WTC11 (cell line): ENCODE measurements around the gene OR51B2. TPM values are rescaled to one million over a fixed set of nuclear protein-coding genes. Genes with fewer than 3 reads are reported as not detected.

Experiments used
- ATAC-seq: fragments of 200-7000 bp; cut with Tn5 transposase; 2 replicates; pipeline ENCODE4 v1.10.0; 2021; ENCODE audit warnings: mild to moderate bottlenecking, moderate library complexity
- CTCF ChIA-PET: fragments of 300-600 bp; sonication (Branson Sonifier 250); formaldehyde crosslinking; loops from one replicate; lab custom pipeline; 2021; ENCODE audit warnings: antibody characterized with exemption; lab: Charles Lee
- POLR2A ChIA-PET: fragments of 350-600 bp; sonication (Branson Sonifier 250); formaldehyde crosslinking; loops from one replicate; lab custom pipeline; 2021; ENCODE audit warnings: antibody characterized with exemption; lab: Charles Lee
- DNase-seq: peaks from one replicate; pipeline ENCODE4 v3.0.0; 2021; ENCODE audit warnings: low spot score
- H3K27ac Mint-ChIP-seq: 2 replicates; pipeline ENCODE4 v1.8.0; 2021; ENCODE audit warnings: mixed read lengths
- H3K27me3 Mint-ChIP-seq: 2 replicates; pipeline ENCODE4 v1.8.0; 2021; ENCODE audit warnings: low read depth, mild to moderate bottlenecking, moderate library complexity, mixed read lengths
- H3K36me3 Mint-ChIP-seq: 2 replicates; pipeline ENCODE4 v1.8.0; 2021; ENCODE audit warnings: mixed read lengths
- H3K4me1 Mint-ChIP-seq: 2 replicates; pipeline ENCODE4 v1.8.0; 2022; ENCODE audit warnings: mixed read lengths
- H3K4me3 Mint-ChIP-seq: 2 replicates; pipeline ENCODE4 v1.8.0; 2021; ENCODE audit warnings: mild to moderate bottlenecking, moderate library complexity, mixed read lengths
- H3K9me3 Mint-ChIP-seq: 2 replicates; pipeline ENCODE4 v1.8.0; 2021; ENCODE audit warnings: mixed read lengths
- ATF1 ChIP-seq: sonication (generic); formaldehyde crosslinking; IDR thresholded peaks from 2 replicates; pipeline ENCODE4 v1.8.1; 2023; ENCODE audit warnings: mild to moderate bottlenecking, moderate library complexity, missing genetic modification reagents
- CREB1 ChIP-seq: sonication (generic); formaldehyde crosslinking; IDR thresholded peaks from 2 replicates; pipeline ENCODE4 v1.8.0; 2023; ENCODE audit warnings: mild to moderate bottlenecking, missing genetic modification reagents
- FOXK1 ChIP-seq: sonication (generic); formaldehyde crosslinking; IDR thresholded peaks from 2 replicates; pipeline ENCODE4 v1.8.0; 2022; ENCODE audit warnings: mild to moderate bottlenecking, moderate library complexity, missing genetic modification reagents
- FOXP1 ChIP-seq: sonication (generic); formaldehyde crosslinking; IDR thresholded peaks from 2 replicates; pipeline ENCODE4 v1.8.0; 2022; ENCODE audit warnings: missing genetic modification reagents, mild to moderate bottlenecking, moderate library complexity, borderline replicate concordance
- IRF2 ChIP-seq: sonication (generic); formaldehyde crosslinking; IDR thresholded peaks from 2 replicates; pipeline ENCODE4 v1.8.0; 2022; ENCODE audit warnings: low read depth, missing genetic modification reagents, borderline replicate concordance
- PRRX2 ChIP-seq: fragments of 250-450 bp; sonication (Bioruptor Pico); IDR thresholded peaks from 2 replicates; pipeline ENCODE4 v1.8.0; 2021; ENCODE audit warnings: mild to moderate bottlenecking
- TP53 ChIP-seq: sonication (generic); formaldehyde crosslinking; IDR thresholded peaks from 2 replicates; pipeline ENCODE4 v1.8.1; 2023; ENCODE audit warnings: mild to moderate bottlenecking, missing genetic modification reagents
- ZBTB21 ChIP-seq: sonication (generic); formaldehyde crosslinking; IDR thresholded peaks from 2 replicates; pipeline ENCODE4 v1.8.1; 2023; ENCODE audit warnings: mild to moderate bottlenecking, missing genetic modification reagents, borderline replicate concordance
- ZNF317 ChIP-seq: sonication (generic); formaldehyde crosslinking; IDR thresholded peaks from 2 replicates; pipeline ENCODE4 v1.8.1; 2023; ENCODE audit warnings: low read depth, mild to moderate bottlenecking, moderate library complexity, missing genetic modification reagents, borderline replicate concordance
- ZNF416 ChIP-seq: fragments of 250-450 bp; sonication (Bioruptor Pico); IDR thresholded peaks from 2 replicates; pipeline ENCODE4 v1.9.0; 2021; ENCODE audit warnings: mild to moderate bottlenecking, inconsistent platforms
- total RNA-seq: library from RNA; stranded (reverse); gene quantifications from 3 replicates; pipeline ENCODE4 v1.2.3, GENCODE V29; 2021
- TF ChIP-seq, protein P1 (sequence below): fragments of 250-450 bp; sonication (Bioruptor Pico); IDR thresholded peaks from 2 replicates; pipeline ENCODE4 v2.1.2; 2022; ENCODE audit warnings: mild to moderate bottlenecking, moderate library complexity
- TF ChIP-seq, protein P2 (sequence below): sonication (generic); formaldehyde crosslinking; conservative IDR thresholded peaks from 2 replicates; pipeline ENCODE4 v1.8.1; 2023; ENCODE audit warnings: mild to moderate bottlenecking, low read depth, missing genetic modification reagents, moderate library complexity
- TF ChIP-seq, protein P3 (sequence below): sonication (generic); formaldehyde crosslinking; IDR thresholded peaks from 2 replicates; pipeline ENCODE4 v1.8.0; 2022; ENCODE audit warnings: mild to moderate bottlenecking, missing genetic modification reagents
- TF ChIP-seq, protein P4 (sequence below): sonication (generic); formaldehyde crosslinking; IDR thresholded peaks from 2 replicates; pipeline ENCODE4 v1.8.0; 2023; ENCODE audit warnings: missing genetic modification reagents
- TF ChIP-seq, protein P5 (sequence below): sonication (generic); formaldehyde crosslinking; IDR thresholded peaks from 2 replicates; pipeline ENCODE4 v1.8.0; 2022; ENCODE audit warnings: missing genetic modification reagents
- TF ChIP-seq, protein P6 (sequence below): sonication (generic); formaldehyde crosslinking; conservative IDR thresholded peaks from 2 replicates; pipeline ENCODE4 v1.8.1; 2022; ENCODE audit warnings: mild to moderate bottlenecking, missing genetic modification reagents

The OR51B2 gene
- total RNA-seq, 1 experiment from 2014 or later, result not detected

DNA sequence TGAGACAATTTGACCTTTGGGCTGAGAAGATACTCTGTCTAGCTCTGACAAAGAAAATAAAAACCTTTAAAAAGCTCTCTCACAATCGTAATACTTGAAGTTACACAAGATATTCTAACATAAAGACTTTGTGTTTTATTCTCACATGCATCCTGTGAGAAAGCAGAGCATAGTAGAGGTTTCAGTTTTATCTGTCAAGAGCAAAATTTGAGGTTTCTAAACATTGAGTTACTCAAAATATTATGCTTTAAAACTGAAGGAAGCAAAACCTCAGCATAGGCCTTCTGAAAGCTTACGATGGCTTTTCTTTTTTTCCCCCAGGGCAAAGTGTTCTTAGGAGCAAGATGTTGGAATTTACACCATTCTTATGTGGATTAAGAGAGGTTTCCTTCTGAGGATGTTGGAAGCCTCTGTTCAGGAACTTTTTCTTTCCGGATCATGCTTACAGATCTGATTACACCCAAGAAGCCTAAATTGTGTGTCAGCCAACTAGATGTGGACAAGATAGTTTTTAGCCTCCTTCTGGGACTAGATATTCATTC is 44.5 kb upstream of the OR51B2 start (continued):
- no peak for TF ChIP-seq PRRX2 (CRISPR knock-in tag)
- TF ChIP-seq TP53 (CRISPR knock-in tag), result no peak
- no peak for TF ChIP-seq CREB1
- TF ChIP-seq ZNF416, result no peak

DNA sequence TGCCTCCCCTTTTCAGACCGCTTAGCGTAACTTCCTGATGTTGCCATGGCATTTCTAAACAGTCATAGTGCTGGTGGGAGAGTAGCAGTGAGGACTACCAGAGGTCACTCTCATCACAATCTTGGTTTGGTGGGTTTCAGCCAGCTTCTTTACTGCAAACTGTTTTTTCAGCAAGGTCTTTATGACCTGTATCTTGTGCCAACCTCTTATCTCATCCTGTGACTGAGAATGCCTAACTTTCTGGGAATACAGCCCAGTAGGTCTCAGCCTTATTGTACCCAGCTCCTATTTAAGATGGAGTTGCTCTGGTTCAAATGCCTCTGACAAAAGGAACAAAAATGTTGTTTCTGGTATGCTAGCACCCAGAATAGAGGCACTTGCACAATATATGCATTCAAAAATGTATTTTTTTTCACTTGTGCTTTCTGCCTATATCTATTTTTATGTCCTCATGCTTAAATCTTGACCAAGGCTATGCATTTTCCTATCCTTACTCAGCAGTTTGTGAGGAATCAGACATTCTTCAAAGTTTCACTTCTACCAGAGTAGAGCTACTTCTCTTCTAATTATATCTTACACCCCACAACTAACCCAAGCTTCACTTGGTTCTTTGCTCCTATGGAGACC is 43.5 kb upstream of the OR51B2 start:
- DNase-seq, result no peak
- CTCF ChIA-PET, result interaction anchor here (0.6 kb wide), 1 partner anchor 214 kb away, joined by 3 read pairs; no protein-coding TSS in a partner anchor
- peaks cover under 1% of the 10 kb centered on the region for H3K9me3 Mint-ChIP-seq
- TF ChIP-seq ZBTB21 (CRISPR knock-in tag), result no peak
- TF ChIP-seq, protein P1, sequence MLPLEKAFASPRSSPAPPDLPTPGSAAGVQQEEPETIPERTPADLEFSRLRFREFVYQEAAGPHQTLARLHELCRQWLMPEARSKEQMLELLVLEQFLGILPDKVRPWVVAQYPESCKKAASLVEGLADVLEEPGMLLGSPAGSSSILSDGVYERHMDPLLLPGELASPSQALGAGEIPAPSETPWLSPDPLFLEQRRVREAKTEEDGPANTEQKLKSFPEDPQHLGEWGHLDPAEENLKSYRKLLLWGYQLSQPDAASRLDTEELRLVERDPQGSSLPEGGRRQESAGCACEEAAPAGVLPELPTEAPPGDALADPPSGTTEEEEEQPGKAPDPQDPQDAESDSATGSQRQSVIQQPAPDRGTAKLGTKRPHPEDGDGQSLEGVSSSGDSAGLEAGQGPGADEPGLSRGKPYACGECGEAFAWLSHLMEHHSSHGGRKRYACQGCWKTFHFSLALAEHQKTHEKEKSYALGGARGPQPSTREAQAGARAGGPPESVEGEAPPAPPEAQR (CRISPR knock-in tag), result no peak
- TF ChIP-seq ZNF416, result no peak
- TF ChIP-seq, protein P2, sequence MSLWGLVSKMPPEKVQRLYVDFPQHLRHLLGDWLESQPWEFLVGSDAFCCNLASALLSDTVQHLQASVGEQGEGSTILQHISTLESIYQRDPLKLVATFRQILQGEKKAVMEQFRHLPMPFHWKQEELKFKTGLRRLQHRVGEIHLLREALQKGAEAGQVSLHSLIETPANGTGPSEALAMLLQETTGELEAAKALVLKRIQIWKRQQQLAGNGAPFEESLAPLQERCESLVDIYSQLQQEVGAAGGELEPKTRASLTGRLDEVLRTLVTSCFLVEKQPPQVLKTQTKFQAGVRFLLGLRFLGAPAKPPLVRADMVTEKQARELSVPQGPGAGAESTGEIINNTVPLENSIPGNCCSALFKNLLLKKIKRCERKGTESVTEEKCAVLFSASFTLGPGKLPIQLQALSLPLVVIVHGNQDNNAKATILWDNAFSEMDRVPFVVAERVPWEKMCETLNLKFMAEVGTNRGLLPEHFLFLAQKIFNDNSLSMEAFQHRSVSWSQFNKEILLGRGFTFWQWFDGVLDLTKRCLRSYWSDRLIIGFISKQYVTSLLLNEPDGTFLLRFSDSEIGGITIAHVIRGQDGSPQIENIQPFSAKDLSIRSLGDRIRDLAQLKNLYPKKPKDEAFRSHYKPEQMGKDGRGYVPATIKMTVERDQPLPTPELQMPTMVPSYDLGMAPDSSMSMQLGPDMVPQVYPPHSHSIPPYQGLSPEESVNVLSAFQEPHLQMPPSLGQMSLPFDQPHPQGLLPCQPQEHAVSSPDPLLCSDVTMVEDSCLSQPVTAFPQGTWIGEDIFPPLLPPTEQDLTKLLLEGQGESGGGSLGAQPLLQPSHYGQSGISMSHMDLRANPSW (CRISPR knock-in tag), result no peak
- TF ChIP-seq, protein P3, sequence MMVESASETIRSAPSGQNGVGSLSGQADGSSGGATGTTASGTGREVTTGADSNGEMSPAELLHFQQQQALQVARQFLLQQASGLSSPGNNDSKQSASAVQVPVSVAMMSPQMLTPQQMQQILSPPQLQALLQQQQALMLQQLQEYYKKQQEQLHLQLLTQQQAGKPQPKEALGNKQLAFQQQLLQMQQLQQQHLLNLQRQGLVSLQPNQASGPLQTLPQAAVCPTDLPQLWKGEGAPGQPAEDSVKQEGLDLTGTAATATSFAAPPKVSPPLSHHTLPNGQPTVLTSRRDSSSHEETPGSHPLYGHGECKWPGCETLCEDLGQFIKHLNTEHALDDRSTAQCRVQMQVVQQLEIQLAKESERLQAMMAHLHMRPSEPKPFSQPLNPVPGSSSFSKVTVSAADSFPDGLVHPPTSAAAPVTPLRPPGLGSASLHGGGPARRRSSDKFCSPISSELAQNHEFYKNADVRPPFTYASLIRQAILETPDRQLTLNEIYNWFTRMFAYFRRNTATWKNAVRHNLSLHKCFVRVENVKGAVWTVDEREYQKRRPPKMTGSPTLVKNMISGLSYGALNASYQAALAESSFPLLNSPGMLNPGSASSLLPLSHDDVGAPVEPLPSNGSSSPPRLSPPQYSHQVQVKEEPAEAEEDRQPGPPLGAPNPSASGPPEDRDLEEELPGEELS (CRISPR knock-in tag), result no peak
- TF ChIP-seq FOXK1 (CRISPR knock-in tag), result no peak
- no peak for TF ChIP-seq IRF2
- TF ChIP-seq, protein P4, sequence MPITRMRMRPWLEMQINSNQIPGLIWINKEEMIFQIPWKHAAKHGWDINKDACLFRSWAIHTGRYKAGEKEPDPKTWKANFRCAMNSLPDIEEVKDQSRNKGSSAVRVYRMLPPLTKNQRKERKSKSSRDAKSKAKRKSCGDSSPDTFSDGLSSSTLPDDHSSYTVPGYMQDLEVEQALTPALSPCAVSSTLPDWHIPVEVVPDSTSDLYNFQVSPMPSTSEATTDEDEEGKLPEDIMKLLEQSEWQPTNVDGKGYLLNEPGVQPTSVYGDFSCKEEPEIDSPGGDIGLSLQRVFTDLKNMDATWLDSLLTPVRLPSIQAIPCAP (CRISPR knock-in tag), result no peak
- TF ChIP-seq FOXP1 (CRISPR knock-in tag), result no peak
- TF ChIP-seq, protein P5, sequence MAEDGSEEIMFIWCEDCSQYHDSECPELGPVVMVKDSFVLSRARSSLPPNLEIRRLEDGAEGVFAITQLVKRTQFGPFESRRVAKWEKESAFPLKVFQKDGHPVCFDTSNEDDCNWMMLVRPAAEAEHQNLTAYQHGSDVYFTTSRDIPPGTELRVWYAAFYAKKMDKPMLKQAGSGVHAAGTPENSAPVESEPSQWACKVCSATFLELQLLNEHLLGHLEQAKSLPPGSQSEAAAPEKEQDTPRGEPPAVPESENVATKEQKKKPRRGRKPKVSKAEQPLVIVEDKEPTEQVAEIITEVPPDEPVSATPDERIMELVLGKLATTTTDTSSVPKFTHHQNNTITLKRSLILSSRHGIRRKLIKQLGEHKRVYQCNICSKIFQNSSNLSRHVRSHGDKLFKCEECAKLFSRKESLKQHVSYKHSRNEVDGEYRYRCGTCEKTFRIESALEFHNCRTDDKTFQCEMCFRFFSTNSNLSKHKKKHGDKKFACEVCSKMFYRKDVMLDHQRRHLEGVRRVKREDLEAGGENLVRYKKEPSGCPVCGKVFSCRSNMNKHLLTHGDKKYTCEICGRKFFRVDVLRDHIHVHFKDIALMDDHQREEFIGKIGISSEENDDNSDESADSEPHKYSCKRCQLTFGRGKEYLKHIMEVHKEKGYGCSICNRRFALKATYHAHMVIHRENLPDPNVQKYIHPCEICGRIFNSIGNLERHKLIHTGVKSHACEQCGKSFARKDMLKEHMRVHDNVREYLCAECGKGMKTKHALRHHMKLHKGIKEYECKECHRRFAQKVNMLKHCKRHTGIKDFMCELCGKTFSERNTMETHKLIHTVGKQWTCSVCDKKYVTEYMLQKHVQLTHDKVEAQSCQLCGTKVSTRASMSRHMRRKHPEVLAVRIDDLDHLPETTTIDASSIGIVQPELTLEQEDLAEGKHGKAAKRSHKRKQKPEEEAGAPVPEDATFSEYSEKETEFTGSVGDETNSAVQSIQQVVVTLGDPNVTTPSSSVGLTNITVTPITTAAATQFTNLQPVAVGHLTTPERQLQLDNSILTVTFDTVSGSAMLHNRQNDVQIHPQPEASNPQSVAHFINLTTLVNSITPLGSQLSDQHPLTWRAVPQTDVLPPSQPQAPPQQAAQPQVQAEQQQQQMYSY (CRISPR knock-in tag), result no peak
- TF ChIP-seq CREB1, result no peak
- TF ChIP-seq ZNF317 (CRISPR knock-in tag), result no peak
- TF ChIP-seq, protein P6, sequence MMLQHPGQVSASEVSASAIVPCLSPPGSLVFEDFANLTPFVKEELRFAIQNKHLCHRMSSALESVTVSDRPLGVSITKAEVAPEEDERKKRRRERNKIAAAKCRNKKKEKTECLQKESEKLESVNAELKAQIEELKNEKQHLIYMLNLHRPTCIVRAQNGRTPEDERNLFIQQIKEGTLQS, result no peak
- no peak for TF ChIP-seq ATF1
- TF ChIP-seq, all 79 proteins: peak for 0
- POLR2A ChIA-PET, result no interaction called here
- no peaks in the 10 kb centered on the region for H3K27me3 Mint-ChIP-seq
- H3K4me1 Mint-ChIP-seq, result peaks cover 28% of the 10 kb centered on the region
- no peak overlapping the region for H3K4me3 Mint-ChIP-seq
- no peak for ATAC-seq
- H3K27ac Mint-ChIP-seq, result no peak overlapping the region
- peaks cover under 1% of the 10 kb centered on the region for H3K36me3 Mint-ChIP-seq
